SK-N-SH treated with all-trans-retinoic acid at 6 μM for 48 hours (cell line): Measurements from ENCODE around the gene KIFBP.

ENCODE experiments used
- ATAC-seq: fragments of 200-7000 bp; cut with Tn5 transposase; 3 replicates; pipeline ENCODE4 v1.9.1; 2020; ENCODE audit warnings: mild to moderate bottlenecking, moderate library complexity
- BACH2 ChIP-seq: fragments of 250-450 bp; sonication (Bioruptor Pico); IDR thresholded peaks from 2 replicates; pipeline ENCODE4 v1.9.0; 2021; ENCODE audit warnings: mild to moderate bottlenecking, borderline replicate concordance
- CSDC2 ChIP-seq: fragments of 250-450 bp; sonication (Bioruptor Pico); IDR thresholded peaks from 2 replicates; pipeline ENCODE4 v1.5.0; 2020; ENCODE audit warnings: mild to moderate bottlenecking, moderate library complexity
- ESRRG ChIP-seq: fragments of 250-450 bp; sonication (Bioruptor Pico); IDR thresholded peaks from 2 replicates; pipeline ENCODE4 v1.6.1; 2021; ENCODE audit warnings: mild to moderate bottlenecking
- GLIS3 ChIP-seq: fragments of 250-450 bp; sonication (Bioruptor Pico); IDR thresholded peaks from 2 replicates; pipeline ENCODE4 v1.5.0; 2020; ENCODE audit warnings: mild to moderate bottlenecking, moderate library complexity
- ISL1 ChIP-seq: fragments of 250-450 bp; sonication (Bioruptor Pico); IDR thresholded peaks from 2 replicates; pipeline ENCODE4 v2.1.2; 2022; ENCODE audit warnings: mild to moderate bottlenecking, moderate library complexity
- OSR1 ChIP-seq: fragments of 250-450 bp; sonication (Bioruptor Pico); IDR thresholded peaks from 2 replicates; pipeline ENCODE4 v1.8.0; 2022; ENCODE audit warnings: moderate library complexity, mild to moderate bottlenecking, inconsistent platforms
- PPARA ChIP-seq: fragments of 250-450 bp; sonication (Bioruptor Pico); IDR thresholded peaks from 2 replicates; pipeline ENCODE4 v1.5.0; 2020; ENCODE audit warnings: mild to moderate bottlenecking, borderline replicate concordance
- RARB ChIP-seq: fragments of 250-450 bp; sonication (Bioruptor Pico); IDR thresholded peaks from 2 replicates; pipeline ENCODE4 v1.8.0; 2021; ENCODE audit warnings: mild to moderate bottlenecking, moderate library complexity
- SNAI2 ChIP-seq: fragments of 250-450 bp; sonication (Bioruptor Pico); IDR thresholded peaks from 2 replicates; pipeline ENCODE4 v1.5.0; 2020; ENCODE audit warnings: mild to moderate bottlenecking, moderate library complexity
- TCF4 ChIP-seq: fragments of 250-450 bp; sonication (Bioruptor Pico); IDR thresholded peaks from 2 replicates; pipeline ENCODE4 v1.8.0; 2021; ENCODE audit warnings: mild to moderate bottlenecking, moderate library complexity, borderline replicate concordance
- TOX ChIP-seq: fragments of 250-450 bp; sonication (Bioruptor Pico); IDR thresholded peaks from 2 replicates; pipeline ENCODE4 v1.8.0; 2021; ENCODE audit warnings: mild to moderate bottlenecking, moderate library complexity, borderline replicate concordance
- ZFP3 ChIP-seq: fragments of 250-450 bp; sonication (Bioruptor Pico); IDR thresholded peaks from 2 replicates; pipeline ENCODE4 v1.5.0; 2020; ENCODE audit warnings: mild to moderate bottlenecking, moderate library complexity
- ZNF565 ChIP-seq: fragments of 450-650 bp; formaldehyde crosslinking; conservative IDR thresholded peaks from 2 replicates; pipeline ENCODE4 v1.5.0; 2020; ENCODE audit warnings: low read depth, mild to moderate bottlenecking, moderate library complexity
- ZNF70 ChIP-seq: fragments of 450-650 bp; formaldehyde crosslinking; IDR thresholded peaks from 2 replicates; pipeline ENCODE4 v1.5.0; 2020; ENCODE audit warnings: mild to moderate bottlenecking, moderate library complexity
- ZNF8 ChIP-seq: fragments of 450-650 bp; formaldehyde crosslinking; IDR thresholded peaks from 2 replicates; pipeline ENCODE4 v1.5.0; 2020; ENCODE audit warnings: mild to moderate bottlenecking, moderate library complexity
- TF ChIP-seq, protein P1 (sequence below): fragments of 250-450 bp; sonication (Bioruptor Pico); IDR thresholded peaks from 2 replicates; pipeline ENCODE4 v1.8.0; 2021; ENCODE audit warnings: low read depth, mild to moderate bottlenecking, moderate library complexity, borderline replicate concordance
- TF ChIP-seq, protein P2 (sequence below): fragments of 250-450 bp; sonication (Bioruptor Pico); IDR thresholded peaks from 2 replicates; pipeline ENCODE4 v1.5.1; 2020; ENCODE audit warnings: low read depth, mild to moderate bottlenecking, moderate library complexity
- TF ChIP-seq, protein P3 (sequence below): fragments of 250-450 bp; sonication (Bioruptor Pico); IDR thresholded peaks from 2 replicates; pipeline ENCODE4 v1.5.1; 2021; ENCODE audit warnings: mild to moderate bottlenecking, moderate library complexity
- TF ChIP-seq, protein P4 (sequence below): fragments of 250-450 bp; sonication (Bioruptor Pico); IDR thresholded peaks from 2 replicates; pipeline ENCODE4 v1.5.0; 2020; ENCODE audit warnings: mild to moderate bottlenecking, moderate library complexity
- TF ChIP-seq, protein P5 (sequence below): fragments of 250-450 bp; sonication (Bioruptor Pico); IDR thresholded peaks from 2 replicates; pipeline ENCODE4 v1.8.0; 2020; ENCODE audit warnings: mild to moderate bottlenecking, moderate library complexity, borderline replicate concordance

KIFBP gene

DNA sequence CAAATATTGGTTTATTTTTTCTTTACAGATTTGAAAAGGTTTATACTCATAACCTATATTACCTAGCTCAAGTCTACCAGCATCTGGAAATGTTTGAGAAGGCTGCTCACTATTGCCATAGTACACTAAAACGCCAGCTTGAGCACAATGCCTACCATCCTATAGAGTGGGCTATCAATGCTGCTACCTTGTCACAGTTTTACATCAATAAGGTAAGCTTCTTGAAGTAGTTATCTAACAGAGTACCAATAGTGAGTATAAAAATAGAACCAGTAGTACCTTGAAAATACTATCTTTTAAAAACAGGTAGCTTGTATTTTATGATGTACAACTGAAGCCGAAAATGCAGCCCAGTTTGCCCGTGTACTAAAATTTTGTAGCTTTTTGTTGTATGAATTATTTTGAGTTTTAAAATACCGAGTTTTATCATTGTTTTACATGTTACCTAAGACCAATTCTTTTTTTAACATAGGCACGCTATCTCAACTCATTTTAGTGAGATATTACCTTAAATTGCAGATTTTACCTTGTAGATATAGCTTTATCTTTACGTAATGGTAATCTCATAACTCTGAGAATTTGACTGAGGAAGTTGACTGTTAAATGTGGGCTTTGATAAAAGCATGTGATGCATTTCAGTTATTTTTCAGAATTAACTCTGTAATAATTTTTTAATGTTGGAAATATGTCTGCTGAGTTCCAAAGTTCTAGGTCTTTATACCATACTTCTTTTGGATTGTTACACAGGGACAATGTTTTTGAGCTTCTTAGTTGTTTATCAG, 17.3 kb downstream of the KIFBP start:
- TF ChIP-seq OSR1 (CRISPR knock-in tag) (no peak), BACH2 (CRISPR knock-in tag) (no peak), PPARA (CRISPR knock-in tag) (no peak), ZNF565 (no peak), TOX (CRISPR knock-in tag) (no peak), ISL1 (CRISPR knock-in tag) (no peak), SNAI2 (no peak), GLIS3 (no peak), ZNF8 (CRISPR knock-in tag) (no peak), RARB (CRISPR knock-in tag) (no peak)
- TF ChIP-seq, protein P1, sequence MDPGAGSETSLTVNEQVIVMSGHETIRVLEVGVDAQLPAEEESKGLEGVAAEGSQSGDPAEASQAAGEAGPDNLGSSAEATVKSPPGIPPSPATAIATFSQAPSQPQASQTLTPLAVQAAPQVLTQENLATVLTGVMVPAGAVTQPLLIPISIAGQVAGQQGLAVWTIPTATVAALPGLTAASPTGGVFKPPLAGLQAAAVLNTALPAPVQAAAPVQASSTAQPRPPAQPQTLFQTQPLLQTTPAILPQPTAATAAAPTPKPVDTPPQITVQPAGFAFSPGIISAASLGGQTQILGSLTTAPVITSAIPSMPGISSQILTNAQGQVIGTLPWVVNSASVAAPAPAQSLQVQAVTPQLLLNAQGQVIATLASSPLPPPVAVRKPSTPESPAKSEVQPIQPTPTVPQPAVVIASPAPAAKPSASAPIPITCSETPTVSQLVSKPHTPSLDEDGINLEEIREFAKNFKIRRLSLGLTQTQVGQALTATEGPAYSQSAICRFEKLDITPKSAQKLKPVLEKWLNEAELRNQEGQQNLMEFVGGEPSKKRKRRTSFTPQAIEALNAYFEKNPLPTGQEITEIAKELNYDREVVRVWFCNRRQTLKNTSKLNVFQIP: no peak
- TF ChIP-seq, protein P2, sequence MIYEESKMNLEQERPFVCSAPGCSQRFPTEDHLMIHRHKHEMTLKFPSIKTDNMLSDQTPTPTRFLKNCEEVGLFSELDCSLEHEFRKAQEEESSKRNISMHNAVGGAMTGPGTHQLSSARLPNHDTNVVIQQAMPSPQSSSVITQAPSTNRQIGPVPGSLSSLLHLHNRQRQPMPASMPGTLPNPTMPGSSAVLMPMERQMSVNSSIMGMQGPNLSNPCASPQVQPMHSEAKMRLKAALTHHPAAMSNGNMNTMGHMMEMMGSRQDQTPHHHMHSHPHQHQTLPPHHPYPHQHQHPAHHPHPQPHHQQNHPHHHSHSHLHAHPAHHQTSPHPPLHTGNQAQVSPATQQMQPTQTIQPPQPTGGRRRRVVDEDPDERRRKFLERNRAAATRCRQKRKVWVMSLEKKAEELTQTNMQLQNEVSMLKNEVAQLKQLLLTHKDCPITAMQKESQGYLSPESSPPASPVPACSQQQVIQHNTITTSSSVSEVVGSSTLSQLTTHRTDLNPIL (CRISPR knock-in tag): no peak
- TF ChIP-seq, protein P3, sequence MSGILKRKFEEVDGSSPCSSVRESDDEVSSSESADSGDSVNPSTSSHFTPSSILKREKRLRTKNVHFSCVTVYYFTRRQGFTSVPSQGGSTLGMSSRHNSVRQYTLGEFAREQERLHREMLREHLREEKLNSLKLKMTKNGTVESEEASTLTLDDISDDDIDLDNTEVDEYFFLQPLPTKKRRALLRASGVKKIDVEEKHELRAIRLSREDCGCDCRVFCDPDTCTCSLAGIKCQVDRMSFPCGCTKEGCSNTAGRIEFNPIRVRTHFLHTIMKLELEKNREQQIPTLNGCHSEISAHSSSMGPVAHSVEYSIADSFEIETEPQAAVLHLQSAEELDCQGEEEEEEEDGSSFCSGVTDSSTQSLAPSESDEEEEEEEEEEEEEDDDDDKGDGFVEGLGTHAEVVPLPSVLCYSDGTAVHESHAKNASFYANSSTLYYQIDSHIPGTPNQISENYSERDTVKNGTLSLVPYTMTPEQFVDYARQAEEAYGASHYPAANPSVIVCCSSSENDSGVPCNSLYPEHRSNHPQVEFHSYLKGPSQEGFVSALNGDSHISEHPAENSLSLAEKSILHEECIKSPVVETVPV (CRISPR knock-in tag): no peak
- TF ChIP-seq, all 23 proteins: peak for 0
- ATAC-seq: no peak

DNA sequence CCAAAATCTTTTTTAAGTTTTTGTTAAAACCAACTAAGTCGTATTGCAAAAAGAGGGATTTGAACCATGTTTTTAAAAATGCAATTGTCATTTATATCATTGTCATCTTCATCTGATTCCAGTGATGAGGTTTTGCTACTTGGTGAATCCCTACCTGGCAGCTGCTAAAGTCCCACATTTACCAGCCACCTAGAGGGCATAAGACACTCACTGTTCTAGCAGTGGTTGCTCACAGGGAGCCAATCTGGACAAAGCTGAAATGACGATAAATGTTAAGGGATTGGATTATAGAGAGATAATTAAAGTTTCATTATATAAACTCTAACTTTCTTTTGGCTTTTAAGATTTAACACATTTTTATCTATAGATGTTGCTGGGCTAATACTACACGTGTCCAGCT, 18.7 kb downstream of the KIFBP start:
- TF ChIP-seq, protein P1: no peak
- TF ChIP-seq CSDC2 (no peak), PPARA (CRISPR knock-in tag) (no peak)
- TF ChIP-seq, protein P2 (CRISPR knock-in tag): no peak
- TF ChIP-seq, protein P3 (CRISPR knock-in tag): no peak
- TF ChIP-seq, protein P4, sequence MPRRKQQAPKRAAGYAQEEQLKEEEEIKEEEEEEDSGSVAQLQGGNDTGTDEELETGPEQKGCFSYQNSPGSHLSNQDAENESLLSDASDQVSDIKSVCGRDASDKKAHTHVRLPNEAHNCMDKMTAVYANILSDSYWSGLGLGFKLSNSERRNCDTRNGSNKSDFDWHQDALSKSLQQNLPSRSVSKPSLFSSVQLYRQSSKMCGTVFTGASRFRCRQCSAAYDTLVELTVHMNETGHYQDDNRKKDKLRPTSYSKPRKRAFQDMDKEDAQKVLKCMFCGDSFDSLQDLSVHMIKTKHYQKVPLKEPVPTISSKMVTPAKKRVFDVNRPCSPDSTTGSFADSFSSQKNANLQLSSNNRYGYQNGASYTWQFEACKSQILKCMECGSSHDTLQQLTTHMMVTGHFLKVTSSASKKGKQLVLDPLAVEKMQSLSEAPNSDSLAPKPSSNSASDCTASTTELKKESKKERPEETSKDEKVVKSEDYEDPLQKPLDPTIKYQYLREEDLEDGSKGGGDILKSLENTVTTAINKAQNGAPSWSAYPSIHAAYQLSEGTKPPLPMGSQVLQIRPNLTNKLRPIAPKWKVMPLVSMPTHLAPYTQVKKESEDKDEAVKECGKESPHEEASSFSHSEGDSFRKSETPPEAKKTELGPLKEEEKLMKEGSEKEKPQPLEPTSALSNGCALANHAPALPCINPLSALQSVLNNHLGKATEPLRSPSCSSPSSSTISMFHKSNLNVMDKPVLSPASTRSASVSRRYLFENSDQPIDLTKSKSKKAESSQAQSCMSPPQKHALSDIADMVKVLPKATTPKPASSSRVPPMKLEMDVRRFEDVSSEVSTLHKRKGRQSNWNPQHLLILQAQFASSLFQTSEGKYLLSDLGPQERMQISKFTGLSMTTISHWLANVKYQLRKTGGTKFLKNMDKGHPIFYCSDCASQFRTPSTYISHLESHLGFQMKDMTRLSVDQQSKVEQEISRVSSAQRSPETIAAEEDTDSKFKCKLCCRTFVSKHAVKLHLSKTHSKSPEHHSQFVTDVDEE (CRISPR knock-in tag): no peak
- no peak for ATAC-seq

DNA sequence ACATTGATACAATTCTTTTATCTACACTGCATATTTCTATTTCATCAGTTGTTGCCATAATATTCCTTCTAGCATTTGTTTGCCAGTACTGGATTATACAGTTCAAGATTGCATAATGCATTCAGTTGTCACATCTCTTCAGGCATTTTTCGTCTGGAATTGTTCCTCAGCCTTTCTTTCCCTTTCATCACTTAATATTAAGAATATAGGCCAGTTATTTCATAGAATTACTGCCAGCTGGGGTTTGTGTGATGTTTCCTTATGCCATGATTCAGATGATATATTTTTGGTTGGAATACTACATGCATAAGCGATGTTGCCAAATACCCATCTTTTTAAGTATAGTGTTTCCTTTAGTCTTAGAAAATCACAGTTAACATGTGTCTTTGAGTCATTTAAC, 20.8 kb downstream of the KIFBP start:
- no peak for ATAC-seq
- TF ChIP-seq ZFP3 (CRISPR knock-in tag): no peak
- no peak for TF ChIP-seq RARB (CRISPR knock-in tag)
- TF ChIP-seq, protein P2 (CRISPR knock-in tag): no peak
- TF ChIP-seq, protein P5, sequence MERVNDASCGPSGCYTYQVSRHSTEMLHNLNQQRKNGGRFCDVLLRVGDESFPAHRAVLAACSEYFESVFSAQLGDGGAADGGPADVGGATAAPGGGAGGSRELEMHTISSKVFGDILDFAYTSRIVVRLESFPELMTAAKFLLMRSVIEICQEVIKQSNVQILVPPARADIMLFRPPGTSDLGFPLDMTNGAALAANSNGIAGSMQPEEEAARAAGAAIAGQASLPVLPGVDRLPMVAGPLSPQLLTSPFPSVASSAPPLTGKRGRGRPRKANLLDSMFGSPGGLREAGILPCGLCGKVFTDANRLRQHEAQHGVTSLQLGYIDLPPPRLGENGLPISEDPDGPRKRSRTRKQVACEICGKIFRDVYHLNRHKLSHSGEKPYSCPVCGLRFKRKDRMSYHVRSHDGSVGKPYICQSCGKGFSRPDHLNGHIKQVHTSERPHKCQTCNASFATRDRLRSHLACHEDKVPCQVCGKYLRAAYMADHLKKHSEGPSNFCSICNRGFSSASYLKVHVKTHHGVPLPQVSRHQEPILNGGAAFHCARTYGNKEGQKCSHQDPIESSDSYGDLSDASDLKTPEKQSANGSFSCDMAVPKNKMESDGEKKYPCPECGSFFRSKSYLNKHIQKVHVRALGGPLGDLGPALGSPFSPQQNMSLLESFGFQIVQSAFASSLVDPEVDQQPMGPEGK (CRISPR knock-in tag): no peak
- TF ChIP-seq ESRRG (CRISPR knock-in tag): no peak
- TF ChIP-seq ZNF8 (CRISPR knock-in tag): no peak
- TF ChIP-seq TCF4 (CRISPR knock-in tag): no peak
- no peak for TF ChIP-seq CSDC2
- no peak for TF ChIP-seq OSR1 (CRISPR knock-in tag)
- no peak for TF ChIP-seq ZNF70 (CRISPR knock-in tag)
- no peak for TF ChIP-seq ISL1 (CRISPR knock-in tag)
